Left lobe of liver (tissue), 2 donors: ENCODE results near the gene RGS7. TPM values are rescaled to one million over a fixed set of nuclear protein-coding genes. Genes with fewer than 3 reads are reported as not detected.
"Not testable (repeated sequence)": the region's sequence is repeated elsewhere in the genome, so short reads cannot be mapped to it uniquely, and the experiment has no call there.

Source experiments
- ATAC-seq: fragments of 200-7000 bp; cut with Tn5 transposase; one replicate; pipeline ENCODE4 v1.9.1; 2020; ENCODE audit warnings: mild to moderate bottlenecking, moderate library complexity
- DNase-seq: peaks from one replicate; pipeline ENCODE4 v3.0.0-alpha.2; 2020; ENCODE audit warnings: low spot score
- total RNA-seq: library from RNA; stranded (reverse); gene quantifications from one replicate; pipeline ENCODE4 v1.2.1, GENCODE V29; 2021
- donor health status: DM: no; HTN: no; CAD: no; lungs with moderate emphysema.
- donor health status: DM: no; HTN: yes; CAD: no.

Gene RGS7
- total RNA-seq, 1 donor from 2014 or later = 0.18 TPM

DNA sequence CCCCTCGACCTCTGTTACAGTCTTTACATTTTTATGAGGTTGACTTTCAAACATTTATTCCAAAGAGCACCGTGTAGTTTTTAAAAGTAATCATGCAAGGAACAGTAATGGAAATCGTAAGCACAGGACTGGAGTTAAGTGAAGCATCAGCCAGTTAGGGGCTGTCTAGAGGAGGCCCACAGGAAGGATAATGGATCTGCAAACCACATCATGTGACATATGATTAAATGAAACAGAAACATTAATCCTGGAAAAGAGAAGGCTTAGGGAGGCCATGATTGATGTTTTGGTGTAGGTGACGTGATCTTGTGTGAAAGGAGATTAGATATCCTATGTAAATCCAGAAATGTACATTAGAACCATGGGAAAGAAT, 25.0 kb downstream of the RGS7 start:
- DNase-seq = no peak
- ATAC-seq = no peak

DNA sequence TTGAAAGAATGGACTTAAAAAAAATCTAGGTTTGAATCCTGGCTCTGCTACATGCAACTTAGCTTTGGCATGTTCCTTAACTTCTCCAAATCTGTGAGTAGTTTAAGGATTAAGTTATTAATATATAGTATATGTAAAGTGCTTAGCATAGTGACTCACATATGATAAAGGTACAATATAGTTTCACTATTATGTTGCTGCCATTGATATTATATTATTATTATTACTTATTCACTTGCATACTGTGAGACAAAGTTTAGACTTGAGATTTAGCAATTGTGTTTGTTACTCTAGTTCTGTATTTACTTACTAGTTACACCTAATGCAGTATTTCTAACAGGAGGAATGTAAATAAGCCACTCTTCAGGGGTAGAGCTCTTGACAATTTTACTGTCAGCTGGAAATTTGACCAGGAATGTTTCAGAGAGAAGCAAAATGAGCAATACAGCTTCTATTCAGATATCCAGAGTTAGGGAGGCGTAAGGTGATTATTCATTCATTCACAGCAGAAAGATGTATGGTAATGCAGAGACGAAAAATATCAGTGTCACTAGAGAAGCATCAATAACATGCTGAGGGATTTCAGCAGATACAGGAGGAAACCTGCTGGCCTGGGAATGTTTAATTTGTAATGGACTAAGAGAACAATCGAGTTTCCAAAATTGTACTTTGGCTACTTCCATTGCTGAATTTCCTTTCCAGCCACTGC, 25.5 kb downstream of the RGS7 start:
- no peak for ATAC-seq
- no peak for DNase-seq

DNA sequence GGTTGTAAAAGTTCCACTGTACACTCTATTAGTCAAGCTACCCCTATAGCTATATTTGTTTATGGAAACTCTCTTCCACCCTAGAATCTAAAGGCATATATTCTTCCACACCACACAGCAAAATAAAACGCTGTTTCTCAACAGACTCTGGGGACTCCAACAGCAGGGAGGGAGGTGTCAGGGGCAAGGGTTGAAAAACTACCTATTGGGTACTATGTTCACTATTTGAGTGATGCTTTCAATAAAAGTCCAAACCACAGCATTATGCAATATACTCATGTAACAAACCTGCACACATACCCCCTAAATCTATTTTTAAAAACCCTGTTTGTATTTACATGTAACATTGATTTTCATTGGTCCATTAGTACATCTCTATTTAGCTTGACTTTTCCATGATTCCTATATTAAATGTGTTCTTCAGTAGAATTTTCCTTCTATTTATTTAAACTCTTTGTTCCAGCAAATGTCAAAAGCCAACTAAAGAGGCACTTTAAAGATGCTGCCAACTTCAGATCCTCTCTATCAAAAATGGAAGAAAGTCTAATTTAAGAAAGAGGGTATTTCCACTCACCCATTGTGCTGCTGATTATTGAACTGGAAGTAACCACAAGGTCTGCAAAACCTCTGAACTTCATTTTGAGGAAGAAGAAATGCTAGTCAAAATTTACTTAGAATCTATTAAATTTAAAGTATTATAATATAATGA, 26.2 kb downstream of the RGS7 start:
- ATAC-seq (no peak), DNase-seq (no peak)

DNA sequence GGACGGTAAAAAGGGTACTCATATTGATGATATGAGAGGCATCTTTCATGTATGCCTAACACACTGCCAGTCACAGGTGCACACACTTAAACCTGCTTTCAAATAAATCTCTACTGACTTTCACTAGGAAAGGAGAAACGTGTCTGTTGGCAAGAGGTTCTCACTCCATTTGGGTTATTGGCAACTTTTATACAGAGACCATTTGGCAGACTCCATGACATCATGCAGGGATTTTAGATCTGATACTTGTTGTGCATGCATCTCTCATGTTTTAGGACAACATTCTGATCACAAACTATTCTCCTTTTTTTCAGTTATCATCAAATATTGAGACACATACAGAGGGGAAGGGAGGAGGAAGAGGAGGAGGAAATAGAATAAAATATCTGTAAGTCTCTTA, 31.5 kb downstream of the RGS7 start:
- ATAC-seq (no peak), DNase-seq (no peak)

DNA sequence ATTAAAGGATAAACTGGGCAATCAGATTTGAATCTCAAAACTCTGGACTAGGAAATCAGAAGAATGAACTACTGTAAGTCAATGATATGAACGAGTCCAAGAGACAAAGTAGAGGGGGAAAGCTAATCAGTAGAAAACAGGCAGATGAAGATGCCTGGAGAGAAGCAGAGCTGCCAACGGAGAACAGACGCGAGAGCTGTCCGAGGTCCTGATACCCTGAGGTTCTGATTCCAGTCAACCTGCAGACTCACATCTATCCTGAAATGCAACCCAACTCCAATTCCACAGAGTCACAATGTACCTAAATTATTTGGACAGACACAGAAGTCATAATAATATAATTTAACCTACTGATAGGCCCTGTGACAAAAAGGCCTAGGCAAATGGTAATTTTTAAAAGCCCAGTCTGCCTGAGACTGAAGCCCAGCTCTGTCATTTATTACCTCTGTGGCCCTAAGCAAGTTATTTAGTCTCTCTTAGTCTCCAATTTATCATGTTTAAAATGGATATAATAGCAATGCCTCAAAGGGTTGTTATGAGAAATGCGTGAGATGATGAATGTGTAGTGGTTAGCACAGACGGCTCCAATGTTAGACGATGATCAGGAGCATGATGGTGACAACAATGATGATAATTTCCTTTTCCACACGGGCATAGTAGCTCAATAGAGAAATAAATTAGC, 33.4 kb downstream of the RGS7 start:
- ATAC-seq (peak; percentile 38), DNase-seq (no peak)

DNA sequence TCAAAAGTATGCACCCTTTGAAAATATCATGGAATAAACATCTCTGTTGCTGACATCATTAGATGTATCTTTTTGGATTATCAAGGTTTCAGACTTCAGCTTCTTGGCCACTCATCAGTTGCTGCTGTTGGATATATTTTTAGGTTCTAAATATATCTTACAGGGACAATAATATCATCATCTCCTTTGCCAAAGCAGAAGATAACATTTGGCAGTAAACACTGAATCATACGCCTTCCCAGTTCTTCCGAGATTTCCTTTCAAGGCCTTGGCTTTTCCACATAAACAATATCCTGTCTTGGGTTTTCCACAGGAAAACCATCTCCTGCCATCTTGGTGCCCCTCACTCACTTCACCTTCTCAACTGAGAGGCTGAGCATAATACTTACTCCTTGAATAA, 39.3 kb downstream of the RGS7 start:
- DNase-seq (no peak), ATAC-seq (no peak)

DNA sequence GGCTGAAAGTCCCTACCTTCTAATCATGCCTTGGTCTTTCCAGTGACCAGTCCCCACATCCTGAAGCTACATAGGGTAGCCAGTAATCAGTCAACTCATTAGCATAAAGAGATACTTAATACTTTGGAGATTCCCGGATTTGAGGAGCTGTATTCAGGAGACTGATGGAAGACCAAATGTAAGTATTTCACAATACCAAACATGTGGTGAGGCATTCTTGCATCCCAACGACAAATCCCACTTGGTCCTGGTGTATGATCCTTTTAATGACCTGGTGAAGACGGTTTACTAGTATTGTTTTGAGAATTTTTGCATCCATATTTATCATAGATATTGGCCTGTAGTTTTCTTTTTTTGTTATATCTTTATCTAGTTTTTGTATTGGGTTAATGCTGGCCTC, 40.6 kb downstream of the RGS7 start:
- DNase-seq (no peak), ATAC-seq (no peak)

DNA sequence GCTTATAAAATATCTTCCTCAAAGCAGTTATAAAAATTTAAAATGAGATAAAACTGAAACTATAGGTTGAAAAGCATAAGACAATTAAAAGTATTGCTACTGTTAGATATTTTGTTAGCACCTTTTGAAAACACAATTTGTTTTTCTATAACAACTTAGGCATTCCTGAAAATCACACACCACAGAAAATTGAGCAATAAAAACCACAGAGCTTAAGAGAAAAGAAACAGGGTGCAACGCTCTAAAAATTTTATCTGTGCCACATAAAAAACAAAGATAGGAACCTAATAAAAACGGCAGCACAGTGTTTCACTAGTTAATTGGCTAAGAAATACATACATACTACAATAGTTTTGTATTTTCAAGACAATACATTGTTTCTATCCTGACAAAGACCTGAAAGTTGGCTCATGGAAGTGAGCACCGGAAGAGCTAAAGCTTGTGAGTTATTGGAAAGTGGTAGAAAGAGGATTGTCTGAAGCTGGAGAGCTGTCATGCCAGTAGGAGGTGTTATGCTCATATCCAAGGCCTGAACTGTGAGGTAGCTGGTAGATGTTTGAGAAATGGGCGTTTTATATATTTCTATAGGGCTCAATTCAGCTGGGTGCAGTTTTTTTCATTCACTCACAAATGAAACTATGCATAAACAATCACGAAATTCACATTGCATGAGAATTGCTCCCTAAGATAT, 45.8 kb downstream of the RGS7 start:
- ATAC-seq (no peak), DNase-seq (no peak)

DNA sequence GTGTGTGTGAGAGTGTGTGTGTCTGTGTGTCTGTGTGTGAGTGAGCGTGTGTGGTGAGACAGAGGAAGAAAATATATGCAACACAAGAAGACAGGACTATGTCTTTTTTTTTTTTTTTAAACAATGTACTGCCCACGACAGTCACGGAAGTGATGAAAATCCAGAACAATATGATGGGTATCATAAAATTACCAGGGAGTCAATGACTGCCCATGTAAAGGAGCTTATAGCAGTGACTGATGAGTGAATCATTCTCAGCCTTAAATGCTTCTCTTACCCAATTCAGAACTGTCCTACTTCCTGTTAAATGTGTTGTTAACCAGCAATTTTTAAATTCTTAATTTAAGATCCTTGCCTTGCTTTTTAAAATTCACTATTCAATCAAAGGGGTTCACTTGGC, 46.6 kb downstream of the RGS7 start:
- ATAC-seq = no peak
- DNase-seq = no peak

DNA sequence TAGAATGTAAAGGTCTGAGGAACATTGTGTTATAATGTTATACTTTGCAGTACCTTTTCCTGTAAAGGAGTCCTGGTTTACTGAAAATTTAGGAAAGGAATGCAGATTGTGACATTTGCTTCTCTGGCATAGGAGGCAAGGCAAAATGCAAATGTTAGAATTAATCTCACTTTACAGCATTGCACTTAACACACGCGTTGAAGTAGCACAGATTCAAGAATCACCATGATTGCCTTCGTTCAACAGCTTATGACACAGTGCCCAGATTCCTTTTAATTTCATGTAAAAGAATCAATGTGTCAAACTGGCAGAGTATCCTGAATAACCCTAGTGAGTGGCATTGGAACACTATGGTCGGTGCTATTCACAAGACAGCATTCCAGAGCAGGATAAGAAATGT, 47.4 kb downstream of the RGS7 start:
- DNase-seq (no peak), ATAC-seq (no peak)

DNA sequence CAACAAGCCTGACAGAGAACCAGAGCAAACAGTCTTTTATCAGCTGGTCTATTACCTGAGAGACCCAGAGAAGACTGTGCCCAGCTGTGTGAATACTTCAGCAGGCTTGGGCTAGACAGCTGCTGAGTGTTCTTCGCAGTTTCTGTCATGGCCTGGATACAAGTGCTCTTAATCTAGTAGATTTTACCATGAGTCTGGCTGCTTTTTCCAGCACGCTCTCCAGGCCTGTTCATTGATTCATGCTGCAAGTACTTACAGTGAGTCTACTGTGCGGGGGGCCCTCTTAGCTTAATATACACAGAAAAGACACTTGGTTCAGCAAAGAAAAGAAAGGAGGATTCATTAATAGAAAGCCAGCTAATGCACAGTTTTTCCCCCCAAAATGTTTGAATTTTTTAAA, 48.5 kb downstream of the RGS7 start:
- no peak for ATAC-seq
- DNase-seq = no peak

DNA sequence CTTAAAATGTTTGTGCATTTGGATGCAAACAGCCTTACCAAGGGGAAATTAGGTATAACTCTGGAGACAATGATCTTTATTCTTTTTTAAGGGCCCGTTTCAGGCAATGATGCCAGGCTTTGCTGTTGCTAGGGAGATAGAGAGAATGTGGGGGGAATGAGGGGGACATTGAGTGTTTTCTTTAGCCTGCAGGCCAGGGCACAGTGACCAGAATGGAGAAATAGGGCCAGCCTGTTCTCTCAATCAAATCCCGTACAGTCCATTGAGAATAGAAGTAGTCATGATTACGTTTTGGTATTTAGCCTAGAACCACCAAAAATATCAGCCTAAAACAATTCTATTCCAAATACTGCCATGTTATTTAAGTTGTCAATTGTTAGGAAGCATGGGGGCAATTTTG, 49.0 kb downstream of the RGS7 start:
- ATAC-seq (no peak), DNase-seq (no peak)

DNA sequence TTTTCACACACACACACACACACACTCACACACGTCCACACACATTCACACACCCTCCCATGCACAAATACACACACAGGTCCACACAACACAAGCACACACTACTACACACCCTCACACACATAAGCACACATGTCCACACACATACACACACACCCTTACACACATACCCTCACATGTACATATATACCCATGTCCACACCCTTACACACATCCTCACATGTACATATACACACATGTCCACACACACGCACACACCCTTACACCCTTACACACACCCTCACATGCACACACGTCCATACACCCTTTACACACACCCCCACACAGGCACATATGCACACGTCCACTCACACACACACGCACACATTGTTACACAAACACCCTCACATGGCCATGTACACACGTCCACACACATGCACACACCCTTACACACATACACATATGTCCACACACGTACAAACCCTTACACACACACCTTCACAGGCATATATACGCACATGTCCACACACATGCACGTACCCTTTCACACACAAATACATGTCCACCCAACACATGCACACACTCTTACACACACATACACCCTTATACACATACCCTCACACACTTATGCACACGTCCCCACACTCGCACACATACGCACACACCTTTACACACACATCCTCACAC, 50.7 kb downstream of the RGS7 start:
- no peak for DNase-seq
- ATAC-seq = no peak

DNA sequence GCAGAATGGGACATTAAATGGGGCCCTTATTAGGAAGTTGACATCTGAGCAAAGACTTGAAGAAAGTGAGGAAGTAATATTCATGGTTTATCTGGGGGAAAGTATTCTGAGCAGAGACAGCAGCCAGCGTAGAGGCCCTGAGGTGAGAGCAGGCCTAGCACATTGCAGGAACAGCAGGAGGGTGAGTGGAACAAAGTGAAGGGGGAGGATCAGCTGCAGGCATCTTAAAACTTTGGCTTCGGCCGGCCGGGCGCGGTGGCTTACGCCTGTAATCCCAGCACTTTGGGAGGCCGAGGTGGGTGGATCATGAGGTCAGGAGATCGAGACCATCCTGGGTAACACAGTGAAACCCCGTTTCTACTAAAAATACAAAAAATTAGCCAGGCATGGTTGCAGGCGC, 55.0 kb downstream of the RGS7 start:
- not testable (repeated sequence) for DNase-seq, ATAC-seq

DNA sequence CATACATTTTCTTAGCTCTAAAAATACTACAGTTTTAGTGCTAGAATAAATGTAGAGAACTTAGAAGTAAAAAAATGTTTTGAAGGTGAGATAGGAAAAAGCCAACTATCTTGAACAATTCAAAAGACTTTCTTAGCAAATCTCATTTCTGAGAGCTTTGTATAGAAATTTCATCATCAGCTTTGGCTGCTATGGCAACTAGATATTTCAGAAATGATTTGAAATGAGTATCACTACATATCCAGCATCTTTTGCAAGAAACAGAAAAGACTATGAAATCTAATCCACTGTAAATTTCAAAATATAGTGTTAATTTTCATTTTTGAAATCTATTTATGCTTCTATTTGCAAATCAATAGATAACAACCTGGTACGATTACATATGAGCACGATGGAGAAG, 57.7 kb downstream of the RGS7 start:
- ATAC-seq = no peak
- DNase-seq = no peak

DNA sequence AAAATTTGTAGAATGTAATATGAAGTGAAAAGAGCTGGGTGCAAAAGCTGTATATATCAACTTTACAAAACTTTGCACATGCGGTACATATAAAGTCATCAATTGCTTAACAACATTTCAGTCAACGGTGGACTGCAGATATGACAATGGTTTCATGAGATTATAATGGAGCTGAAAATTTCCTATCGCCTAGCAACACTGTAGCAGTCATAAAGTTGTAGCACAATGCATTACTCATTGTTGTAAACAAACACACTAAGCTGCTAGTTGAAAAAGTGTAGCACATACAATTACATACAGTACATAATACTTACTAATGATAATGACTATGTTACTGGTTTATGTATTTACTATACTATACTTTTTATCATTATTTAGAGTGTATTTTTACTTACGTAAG, 64.0 kb downstream of the RGS7 start:
- ATAC-seq (no peak), DNase-seq (no peak)

DNA sequence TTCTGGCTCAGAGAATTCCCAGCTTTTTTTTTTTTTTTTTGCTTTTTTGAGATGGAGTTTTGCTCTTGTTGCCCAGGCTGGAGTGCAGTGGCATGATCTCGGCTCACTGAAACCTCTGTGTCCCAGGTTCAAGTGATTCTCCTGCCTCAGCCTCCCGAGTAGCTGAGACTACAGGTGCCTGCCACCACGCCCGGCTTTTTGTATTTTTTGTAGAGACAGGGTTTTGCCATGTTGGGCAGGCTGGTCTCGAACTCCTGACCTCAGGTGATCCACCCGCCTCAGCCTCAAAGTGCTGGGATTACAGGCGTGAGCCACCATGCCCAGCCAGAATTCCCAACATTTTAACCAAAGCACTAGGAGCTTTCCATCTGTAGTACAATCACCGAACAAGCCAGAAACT, 65.5 kb downstream of the RGS7 start:
- not testable (repeated sequence) for ATAC-seq, DNase-seq

DNA sequence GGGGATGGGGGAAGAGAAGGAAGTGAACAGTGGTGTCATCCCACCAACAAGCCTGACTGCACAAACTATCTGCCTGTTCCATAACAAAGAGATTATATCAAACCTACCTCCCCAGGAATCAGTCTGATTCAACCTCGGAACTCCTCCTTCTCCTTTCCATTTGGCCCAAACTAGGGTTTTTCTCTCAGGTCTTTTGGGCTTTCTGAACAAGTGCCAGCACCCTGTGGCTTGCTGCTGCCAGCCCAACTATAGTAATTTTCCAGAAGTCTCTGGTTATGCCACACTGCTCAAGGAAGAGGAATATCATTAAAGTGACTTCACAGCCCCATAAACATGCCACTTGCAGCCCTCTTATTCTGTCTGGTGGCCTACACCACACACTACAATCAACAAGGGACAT, 70.5 kb downstream of the RGS7 start:
- ATAC-seq = no peak

DNA sequence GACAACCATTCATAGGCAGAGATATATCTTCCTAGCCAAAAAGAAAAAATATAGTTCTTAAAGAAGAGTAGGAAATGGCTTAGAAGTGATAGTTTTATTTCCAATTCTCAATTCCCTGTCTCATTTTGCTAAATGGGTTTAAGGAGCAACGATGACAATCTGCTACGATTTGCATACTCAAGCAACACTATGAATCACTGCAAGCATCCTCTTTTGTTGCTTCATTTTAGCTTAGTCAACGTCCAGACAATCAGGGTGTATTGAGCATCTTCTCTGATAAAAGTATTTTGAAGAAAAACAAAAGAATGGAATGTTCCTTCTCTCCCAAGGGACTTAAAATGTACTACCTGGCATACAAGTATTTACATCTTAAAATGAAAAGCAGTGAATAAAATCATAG, 80.6 kb downstream of the RGS7 start:
- DNase-seq (no peak), ATAC-seq (no peak)

More for the DNA sequence above, 70.5 kb downstream of the RGS7 start:
- no peak for DNase-seq

DNA sequence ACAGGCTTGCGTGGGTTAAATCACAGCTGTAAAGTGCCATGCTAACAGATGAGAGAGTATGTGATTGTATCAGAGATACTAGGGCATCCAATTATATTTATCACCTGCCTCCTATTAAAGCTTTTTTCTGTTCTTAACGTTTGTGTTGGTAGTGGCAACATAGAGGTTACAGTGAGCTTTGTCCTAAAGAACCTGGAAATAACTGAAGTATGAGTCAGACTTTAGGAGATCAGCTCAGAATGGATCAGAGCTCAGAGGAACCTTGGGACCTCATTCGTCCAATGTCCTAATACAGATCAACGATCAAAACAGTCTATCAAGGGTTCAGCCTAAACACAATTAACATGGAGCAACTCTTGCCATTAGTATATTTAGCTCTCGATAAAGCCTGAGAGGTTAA, 81.0 kb downstream of the RGS7 start:
- ATAC-seq = no peak

DNA sequence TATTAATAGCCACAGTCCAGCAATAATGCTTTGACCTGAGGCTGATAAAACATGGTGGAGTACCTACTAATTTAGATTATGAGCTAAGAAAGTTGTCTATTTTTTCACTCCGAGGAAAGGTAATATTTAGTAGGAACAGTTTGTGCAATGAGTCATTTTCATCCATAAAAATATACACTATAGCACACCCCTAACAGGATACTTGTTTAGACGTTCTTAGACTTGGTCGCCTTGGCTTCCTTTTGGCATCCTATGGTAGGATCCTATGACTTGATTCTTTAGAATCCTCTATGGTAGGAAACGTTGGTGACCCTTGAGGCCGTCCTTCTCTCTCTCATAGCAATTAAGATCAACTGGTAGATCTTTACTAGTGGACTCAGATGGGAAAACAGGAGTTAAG, 81.8 kb downstream of the RGS7 start:
- no peak for DNase-seq
- no peak for ATAC-seq

More for the DNA sequence above, 81.0 kb downstream of the RGS7 start:
- no peak for DNase-seq
